SU-DHL-6 (cell line): ENCODE results near the gene SCNM1.

Experiments
- CTCF ChIP-seq: fragments of 200-600 bp; sonication (generic); IDR thresholded peaks from one replicate; pipeline ENCODE4 v1.5.1; 2017; ENCODE audit warnings: antibody characterized with exemption, mild to moderate bottlenecking, low read length, moderate library complexity; ENCODE audit not compliant: insufficient read depth, poor library complexity, severe bottlenecking
- EZH2phosphoT487 ChIP-seq: fragments of 200-600 bp; sonication (generic), shearing (Covaris generic); conservative IDR thresholded peaks from 2 replicates; pipeline ENCODE4 v1.6.1; 2018; ENCODE audit warnings: mild to moderate bottlenecking, antibody characterized with exemption, low read length, moderate library complexity, mixed read lengths

- TF ChIP-seq CTCF = no peak
- TF ChIP-seq EZH2phosphoT487 = no peak
Observed at GRCh38 chr1:151187205-151187604, 21.3 kb downstream of the SCNM1 start.
